Panc1 (cell line): ENCODE results near the gene GCN1. TPM values are rescaled to one million over a fixed set of nuclear protein-coding genes. Genes with fewer than 3 reads are reported as not detected.

Experiments
- ATAC-seq: fragments of 200-7000 bp; cut with Tn5 transposase; 2 replicates; pipeline ENCODE4 v1.9.1; 2020; ENCODE audit warnings: mild to moderate bottlenecking, moderate library complexity
- BruUV-seq: library from RNA; stranded (reverse); fragments of 400-500 nt; replicated peaks from 2 replicates; lab custom pipeline; 2021; lab: Mats Ljungman, UMichigan
- CTCF ChIA-PET: fragments of 300-600 bp; sonication (Branson Sonifier 250); formaldehyde crosslinking; loops from one replicate; lab custom pipeline; 2022; ENCODE audit warnings: antibody characterized with exemption; lab: Charles Lee
- POLR2A ChIA-PET: fragments of 300-600 bp; sonication (Branson Sonifier 250); formaldehyde crosslinking; loops from one replicate; lab custom pipeline; 2022; ENCODE audit warnings: antibody characterized with exemption; lab: Charles Lee
- DNase-seq: peaks from one replicate; pipeline ENCODE4 v3.0.0-alpha.2; 2010; ENCODE audit warnings: low read depth, low spot score
- H3K27ac ChIP-seq: 2 replicates; pipeline ENCODE4 v1.5.1; 2011; ENCODE audit warnings: mild to moderate bottlenecking, low read length, inconsistent platforms
- H3K27me3 ChIP-seq: fragments of 200-500 bp; sonication (Bioruptor generic); 2 replicates; pipeline ENCODE4 v1.6.0; 2014; ENCODE audit warnings: low read length, inconsistent platforms; ENCODE audit not compliant: control insufficient read depth, insufficient read depth
- H3K36me3 ChIP-seq: fragments of 200-500 bp; sonication (Bioruptor generic); 2 replicates; pipeline ENCODE4 v1.5.1; 2014; ENCODE audit warnings: inconsistent platforms, mild to moderate bottlenecking, low read length, moderate library complexity; ENCODE audit not compliant: control insufficient read depth, insufficient read depth
- H3K4me1 ChIP-seq: 2 replicates; pipeline ENCODE4 v1.5.1; 2011; ENCODE audit warnings: inconsistent platforms, mild to moderate bottlenecking, low read length, moderate library complexity; ENCODE audit not compliant: control insufficient read depth, insufficient read depth
- H3K4me3 ChIP-seq, 2 experiments: 2 replicates each; pipeline ENCODE4 v1.5.1; 2011 to 2012; ENCODE audit warnings: low read depth in 2 of 2, low read length in 2 of 2, mild to moderate bottlenecking in 2 of 2, inconsistent platforms in 1 of 2, moderate library complexity in 1 of 2
- H3K9me3 ChIP-seq: fragments of 200-500 bp; sonication (Bioruptor generic); 2 replicates; pipeline ENCODE4 v1.5.1; 2014; ENCODE audit warnings: low read depth, mild to moderate bottlenecking, inconsistent platforms, low read length, moderate library complexity; ENCODE audit not compliant: control insufficient read depth, insufficient read depth
- POLR2AphosphoS5 ChIP-seq: IDR thresholded peaks from 2 replicates; pipeline ENCODE4 v1.6.1; 2012; ENCODE audit warnings: mild to moderate bottlenecking, low read depth, low read length, moderate library complexity
- SIN3A ChIP-seq: IDR thresholded peaks from 2 replicates; pipeline ENCODE4 v1.6.1; 2012; ENCODE audit warnings: low read depth, mild to moderate bottlenecking, low read length, moderate library complexity, borderline replicate concordance; ENCODE audit not compliant: insufficient read depth
- TCF7L2 ChIP-seq: IDR thresholded peaks from 2 replicates; pipeline ENCODE4 v1.6.1; 2011; ENCODE audit warnings: mild to moderate bottlenecking, low read depth, low read length, inconsistent platforms
- in situ Hi-C: cut with HindIII; loops from 2 replicates; pipeline ENCODE4 v1.10.0; 2016; ENCODE audit warnings: low sequenced_read_pairs, low pct_unique_long_range_greater_than_20kb
- intact Hi-C: fragments of 100-400 bp; cut with micrococcal nuclease; formaldehyde crosslinking; loops from one replicate; pipeline ENCODE4 v1.10.0; 2022; ENCODE audit not compliant: unreplicated experiment
- total RNA-seq: library from RNA; stranded (reverse); gene quantifications from one replicate; pipeline ENCODE4 v1.2.1, GENCODE V29; 2021; ENCODE audit not compliant: unreplicated experiment
- TF ChIP-seq, protein P1 (sequence below), 2 experiments: IDR thresholded peaks; 2 replicates each; pipeline ENCODE4 v1.6.1; 2011 to 2012; ENCODE audit warnings: low read depth in 2 of 2, control low read depth in 1 of 2, low read length in 1 of 2, mild to moderate bottlenecking in 1 of 2, moderate library complexity in 1 of 2; ENCODE audit not compliant: insufficient read depth in 1 of 2
- TF ChIP-seq, protein P2 (sequence below): fragments of 450-650 bp; IDR thresholded peaks from 2 replicates; pipeline ENCODE4 v1.5.1; 2017; ENCODE audit warnings: mild to moderate bottlenecking

The GCN1 gene
- total RNA-seq, 1 experiment from 2014 or later, result 175 TPM

- Histone ChIP-seq H3K9me3 (no peaks in the 10 kb centered on the region), H3K4me1 (no peaks in the 10 kb centered on the region), H3K27me3 (no peaks in the 10 kb centered on the region), H3K4me3 (no peak overlapping the region), H3K36me3 (peaks cover 50% of the 10 kb centered on the region), H3K27ac (no peak overlapping the region)
- ATAC-seq (no peak), DNase-seq (no peak)
- CTCF ChIA-PET, result no interaction called here
- no TSS peak for BruUV-seq
- POLR2A ChIA-PET, result no interaction called here
- intact Hi-C loops, result no loop called here
- in situ Hi-C loops, result no loop called here
- TF ChIP-seq TCF7L2 (no peak), SIN3A (no peak), POLR2AphosphoS5 (no peak)
- TF ChIP-seq, protein P1, sequence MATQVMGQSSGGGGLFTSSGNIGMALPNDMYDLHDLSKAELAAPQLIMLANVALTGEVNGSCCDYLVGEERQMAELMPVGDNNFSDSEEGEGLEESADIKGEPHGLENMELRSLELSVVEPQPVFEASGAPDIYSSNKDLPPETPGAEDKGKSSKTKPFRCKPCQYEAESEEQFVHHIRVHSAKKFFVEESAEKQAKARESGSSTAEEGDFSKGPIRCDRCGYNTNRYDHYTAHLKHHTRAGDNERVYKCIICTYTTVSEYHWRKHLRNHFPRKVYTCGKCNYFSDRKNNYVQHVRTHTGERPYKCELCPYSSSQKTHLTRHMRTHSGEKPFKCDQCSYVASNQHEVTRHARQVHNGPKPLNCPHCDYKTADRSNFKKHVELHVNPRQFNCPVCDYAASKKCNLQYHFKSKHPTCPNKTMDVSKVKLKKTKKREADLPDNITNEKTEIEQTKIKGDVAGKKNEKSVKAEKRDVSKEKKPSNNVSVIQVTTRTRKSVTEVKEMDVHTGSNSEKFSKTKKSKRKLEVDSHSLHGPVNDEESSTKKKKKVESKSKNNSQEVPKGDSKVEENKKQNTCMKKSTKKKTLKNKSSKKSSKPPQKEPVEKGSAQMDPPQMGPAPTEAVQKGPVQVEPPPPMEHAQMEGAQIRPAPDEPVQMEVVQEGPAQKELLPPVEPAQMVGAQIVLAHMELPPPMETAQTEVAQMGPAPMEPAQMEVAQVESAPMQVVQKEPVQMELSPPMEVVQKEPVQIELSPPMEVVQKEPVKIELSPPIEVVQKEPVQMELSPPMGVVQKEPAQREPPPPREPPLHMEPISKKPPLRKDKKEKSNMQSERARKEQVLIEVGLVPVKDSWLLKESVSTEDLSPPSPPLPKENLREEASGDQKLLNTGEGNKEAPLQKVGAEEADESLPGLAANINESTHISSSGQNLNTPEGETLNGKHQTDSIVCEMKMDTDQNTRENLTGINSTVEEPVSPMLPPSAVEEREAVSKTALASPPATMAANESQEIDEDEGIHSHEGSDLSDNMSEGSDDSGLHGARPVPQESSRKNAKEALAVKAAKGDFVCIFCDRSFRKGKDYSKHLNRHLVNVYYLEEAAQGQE (IDR thresholded peaks at IDR 0.05; ENCODE audit: insufficient read depth in 1 of 2, low read depth in 2 of 2, low read length in 1 of 2), result no peak
- TF ChIP-seq, protein P2, sequence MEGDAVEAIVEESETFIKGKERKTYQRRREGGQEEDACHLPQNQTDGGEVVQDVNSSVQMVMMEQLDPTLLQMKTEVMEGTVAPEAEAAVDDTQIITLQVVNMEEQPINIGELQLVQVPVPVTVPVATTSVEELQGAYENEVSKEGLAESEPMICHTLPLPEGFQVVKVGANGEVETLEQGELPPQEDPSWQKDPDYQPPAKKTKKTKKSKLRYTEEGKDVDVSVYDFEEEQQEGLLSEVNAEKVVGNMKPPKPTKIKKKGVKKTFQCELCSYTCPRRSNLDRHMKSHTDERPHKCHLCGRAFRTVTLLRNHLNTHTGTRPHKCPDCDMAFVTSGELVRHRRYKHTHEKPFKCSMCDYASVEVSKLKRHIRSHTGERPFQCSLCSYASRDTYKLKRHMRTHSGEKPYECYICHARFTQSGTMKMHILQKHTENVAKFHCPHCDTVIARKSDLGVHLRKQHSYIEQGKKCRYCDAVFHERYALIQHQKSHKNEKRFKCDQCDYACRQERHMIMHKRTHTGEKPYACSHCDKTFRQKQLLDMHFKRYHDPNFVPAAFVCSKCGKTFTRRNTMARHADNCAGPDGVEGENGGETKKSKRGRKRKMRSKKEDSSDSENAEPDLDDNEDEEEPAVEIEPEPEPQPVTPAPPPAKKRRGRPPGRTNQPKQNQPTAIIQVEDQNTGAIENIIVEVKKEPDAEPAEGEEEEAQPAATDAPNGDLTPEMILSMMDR, result no peak
Observed at GRCh38 chr12:120132863-120133385, 61.6 kb downstream of the GCN1 start.

DNA sequence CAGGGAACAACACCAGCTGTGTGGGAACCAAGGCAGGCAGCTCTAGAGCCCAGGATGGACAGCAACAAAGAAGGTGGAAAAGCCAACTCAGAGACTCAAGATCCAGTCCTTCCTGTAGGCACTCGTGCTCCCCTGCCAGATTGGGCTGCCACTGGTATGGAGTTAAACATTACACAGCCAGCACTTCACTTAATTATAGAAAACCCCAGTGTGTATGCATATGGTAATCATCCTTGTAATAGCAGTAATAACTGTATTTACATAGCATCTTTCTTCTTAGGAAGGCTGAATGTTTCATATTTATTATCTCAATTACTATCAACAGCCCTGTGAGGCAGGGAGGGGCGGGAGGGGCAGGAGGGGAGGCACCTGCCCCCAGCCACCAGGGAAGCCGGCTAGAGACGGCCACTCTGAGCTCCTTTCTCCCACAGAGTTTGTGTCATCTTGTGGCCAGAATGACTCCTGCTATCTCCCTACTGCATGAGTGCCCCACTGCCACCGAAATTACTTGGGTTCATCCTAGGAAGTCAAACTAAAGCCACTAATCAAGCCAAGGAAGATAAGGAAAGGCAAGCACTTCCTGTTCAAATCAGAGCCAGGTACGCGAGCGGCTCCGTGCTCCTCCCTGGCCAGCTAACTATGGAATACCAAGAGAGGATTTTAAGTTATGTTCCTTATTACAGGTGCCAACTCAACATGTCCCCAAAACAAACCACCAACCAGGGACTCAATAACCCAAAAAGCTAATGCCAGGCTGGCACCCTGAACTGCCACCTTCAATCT lies 62.3 kb downstream of the GCN1 start:
- Histone ChIP-seq H3K27ac (no peak overlapping the region), H3K36me3 (peaks cover 51% of the 10 kb centered on the region), H3K27me3 (no peaks in the 10 kb centered on the region), H3K4me3 (no peak overlapping the region), H3K4me1 (no peaks in the 10 kb centered on the region), H3K9me3 (no peaks in the 10 kb centered on the region)
- intact Hi-C loops, result no loop called here
- no TSS peak for BruUV-seq
- CTCF ChIA-PET, result no interaction called here
- DNase-seq (no peak), ATAC-seq (no peak)
- TF ChIP-seq SIN3A (no peak), POLR2AphosphoS5 (no peak), TCF7L2 (no peak)
- TF ChIP-seq, protein P1 (IDR thresholded peaks at IDR 0.05; ENCODE audit: insufficient read depth in 1 of 2, low read depth in 2 of 2, low read length in 1 of 2), result no peak
- TF ChIP-seq, protein P2, result no peak
- POLR2A ChIA-PET, result no interaction called here
- in situ Hi-C loops, result no loop called here
